ENCODE measurements around the gene CD48.

CD48 gene

GRCh38 chr1:160742428-160743127 lies 31.0 kb upstream of the CD48 start:
- no peak for TF ChIP-seq EZH2phosphoT487 (IDR thresholded peaks at IDR 0.05; ENCODE audit: borderline replicate concordance, low read length)
- TF ChIP-seq CTCF (IDR thresholded peaks at IDR 0.05; ENCODE audit: low read depth, low read length, poor library complexity, severe bottlenecking) = no peak
- no peaks in the 10 kb centered on the region for H4K20me1 ChIP-seq (ENCODE audit: control insufficient read depth, insufficient read depth, low read depth, low read length)
- H3K4me2 ChIP-seq (ENCODE audit: low read length) = no peak overlapping the region
- H3K9me3 ChIP-seq (ENCODE audit: control insufficient read depth, insufficient read depth, low read length) = no peaks in the 10 kb centered on the region
- H3K4me3 ChIP-seq (ENCODE audit: low read length) = no peak overlapping the region
- H3K27me3 ChIP-seq (ENCODE audit: control insufficient read depth, low read length) = peaks cover 39% of the 10 kb centered on the region
- H3K9me2 ChIP-seq (replicated peaks; ENCODE audit: control insufficient read depth, low read length) = no peaks in the 10 kb centered on the region
- H3K27ac ChIP-seq (ENCODE audit: low read depth, low read length) = no peak overlapping the region
- H3K4me1 ChIP-seq (ENCODE audit: control insufficient read depth, low read length) = peaks cover 15% of the 10 kb centered on the region
- 0 out of 2 replicates have a peak, but pooled peaks cover 3% of the 10 kb centered on the region for H3F3A ChIP-seq (ENCODE audit: control insufficient read depth, insufficient read depth)
- H3K36me3 ChIP-seq (ENCODE audit: control insufficient read depth, low read length) = no peaks in the 10 kb centered on the region
- no peaks in the 10 kb centered on the region for H3K79me2 ChIP-seq (ENCODE audit: control insufficient read depth, low read length)

GRCh38 chr1:160741612-160742348 lies 30.2 kb upstream of the CD48 start:
- H3K4me3 ChIP-seq (ENCODE audit: low read length) = no peak overlapping the region
- 0 out of 2 replicates have a peak, but pooled peaks cover 3% of the 10 kb centered on the region for H3F3A ChIP-seq (ENCODE audit: control insufficient read depth, insufficient read depth)
- H4K20me1 ChIP-seq (ENCODE audit: control insufficient read depth, insufficient read depth, low read depth, low read length) = no peaks in the 10 kb centered on the region
- no peaks in the 10 kb centered on the region for H3K79me2 ChIP-seq (ENCODE audit: control insufficient read depth, low read length)
- H3K36me3 ChIP-seq (ENCODE audit: control insufficient read depth, low read length) = no peaks in the 10 kb centered on the region
- no peak overlapping the region for H3K27ac ChIP-seq (ENCODE audit: low read depth, low read length)
- H3K27me3 ChIP-seq (ENCODE audit: control insufficient read depth, low read length) = peaks cover 38% of the 10 kb centered on the region
- H3K9me2 ChIP-seq (replicated peaks; ENCODE audit: control insufficient read depth, low read length) = no peaks in the 10 kb centered on the region
- no peaks in the 10 kb centered on the region for H3K9me3 ChIP-seq (ENCODE audit: control insufficient read depth, insufficient read depth, low read length)
- H3K4me1 ChIP-seq (ENCODE audit: control insufficient read depth, low read length) = peaks cover 15% of the 10 kb centered on the region
- TF ChIP-seq EZH2phosphoT487 (IDR thresholded peaks at IDR 0.05; ENCODE audit: borderline replicate concordance, low read length) (no peak), CTCF (IDR thresholded peaks at IDR 0.05; ENCODE audit: low read depth, low read length, poor library complexity, severe bottlenecking) (no peak)
- no peak overlapping the region for H3K4me2 ChIP-seq (ENCODE audit: low read length)

- no peaks in the 10 kb centered on the region for H3K9me2 ChIP-seq (replicated peaks; ENCODE audit: control insufficient read depth, low read length)
- H3K36me3 ChIP-seq (ENCODE audit: control insufficient read depth, low read length) = no peaks in the 10 kb centered on the region
- no peak overlapping the region for H3K4me3 ChIP-seq (ENCODE audit: low read length)
- H3K4me1 ChIP-seq (ENCODE audit: control insufficient read depth, low read length) = peaks cover 15% of the 10 kb centered on the region
- H3K27me3 ChIP-seq (ENCODE audit: control insufficient read depth, low read length) = peaks cover 32% of the 10 kb centered on the region
- 0 out of 2 replicates have a peak, but pooled peaks cover 3% of the 10 kb centered on the region for H3F3A ChIP-seq (ENCODE audit: control insufficient read depth, insufficient read depth)
- no peaks in the 10 kb centered on the region for H3K79me2 ChIP-seq (ENCODE audit: control insufficient read depth, low read length)
- no peak overlapping the region for H3K27ac ChIP-seq (ENCODE audit: low read depth, low read length)
- no peak overlapping the region for H3K4me2 ChIP-seq (ENCODE audit: low read length)
- TF ChIP-seq EZH2phosphoT487 (IDR thresholded peaks at IDR 0.05; ENCODE audit: borderline replicate concordance, low read length) (no peak), CTCF (IDR thresholded peaks at IDR 0.05; ENCODE audit: low read depth, low read length, poor library complexity, severe bottlenecking) (no peak)
- no peaks in the 10 kb centered on the region for H3K9me3 ChIP-seq (ENCODE audit: control insufficient read depth, insufficient read depth, low read length)
- H4K20me1 ChIP-seq (ENCODE audit: control insufficient read depth, insufficient read depth, low read depth, low read length) = no peaks in the 10 kb centered on the region
Measured at GRCh38 chr1:160741092-160741501, 29.5 kb upstream of the CD48 start.

All from DOHH2 (cell line).